KMS-11 (cell line): ENCODE data around the gene FHOD1.

Experiments used
- H2AFZ ChIP-seq: fragments of 200-600 bp; sonication (generic); 2 replicates; pipeline ENCODE4 v1.6.1; 2016; ENCODE audit warnings: antibody characterized with exemption, mixed run types, low read depth
- H3K27ac ChIP-seq: fragments of 200-600 bp; sonication (generic); 2 replicates; pipeline ENCODE4 v1.6.1; 2016; ENCODE audit warnings: mild to moderate bottlenecking, mixed run types
- H3K27me3 ChIP-seq: fragments of 200-600 bp; sonication (generic); 2 replicates; pipeline ENCODE4 v1.6.1; 2017; ENCODE audit warnings: mild to moderate bottlenecking, low read depth, mixed run types, moderate library complexity; ENCODE audit not compliant: insufficient read depth
- H3K36me3 ChIP-seq: fragments of 200-600 bp; sonication (generic); 2 replicates; pipeline ENCODE4 v1.6.1; 2017; ENCODE audit warnings: mild to moderate bottlenecking, mixed run types; ENCODE audit not compliant: insufficient read depth
- H3K4me1 ChIP-seq: fragments of 200-600 bp; sonication (generic); 2 replicates; pipeline ENCODE4 v1.6.1; 2016; ENCODE audit warnings: mild to moderate bottlenecking, low read depth, mixed run types; ENCODE audit not compliant: poor library complexity, severe bottlenecking
- H3K4me2 ChIP-seq: fragments of 200-600 bp; sonication (generic); 2 replicates; pipeline ENCODE4 v1.7.0; 2016; ENCODE audit warnings: mild to moderate bottlenecking, mixed run types
- H3K4me3 ChIP-seq: fragments of 200-600 bp; sonication (generic); IDR thresholded peaks from 2 replicates; pipeline ENCODE4 v1.6.1; 2017; ENCODE audit warnings: low read depth, low read length, mixed read lengths; ENCODE audit not compliant: insufficient read depth
- H3K79me2 ChIP-seq: fragments of 200-600 bp; sonication (generic); 2 replicates; pipeline ENCODE4 v1.6.1; 2016; ENCODE audit warnings: low read depth, mixed run types; ENCODE audit not compliant: insufficient read depth
- H3K9ac ChIP-seq: fragments of 200-600 bp; sonication (generic); 2 replicates; pipeline ENCODE4 v1.6.1; 2016; ENCODE audit warnings: mild to moderate bottlenecking, mixed run types
- H4K20me1 ChIP-seq: fragments of 200-600 bp; sonication (generic); 2 replicates; pipeline ENCODE4 v1.6.1; 2016; ENCODE audit warnings: mild to moderate bottlenecking, mixed run types; ENCODE audit not compliant: insufficient read depth
- TF ChIP-seq, protein P1 (sequence below): fragments of 200-600 bp; sonication (generic); conservative IDR thresholded peaks from 2 replicates; pipeline ENCODE4 v1.6.1; 2017; ENCODE audit warnings: low read depth, mild to moderate bottlenecking, antibody characterized with exemption, low read length, moderate library complexity, mixed read lengths

Gene FHOD1

GRCh38 chr16:67280090-67281015 is 33.1 kb upstream of the FHOD1 start:
- H3K4me1 ChIP-seq = peaks cover 33% of the 10 kb centered on the region
- H3K27ac ChIP-seq = no peak overlapping the region
- no peak overlapping the region for H3K4me3 ChIP-seq
- peak overlapping the region; percentile 69 for H3K4me2 ChIP-seq
- H4K20me1 ChIP-seq = no peaks in the 10 kb centered on the region
- H3K36me3 ChIP-seq = no peaks in the 10 kb centered on the region
- H2AFZ ChIP-seq = peak overlapping the region; percentile 54
- H3K27me3 ChIP-seq = no peaks in the 10 kb centered on the region
- TF ChIP-seq, protein P1, sequence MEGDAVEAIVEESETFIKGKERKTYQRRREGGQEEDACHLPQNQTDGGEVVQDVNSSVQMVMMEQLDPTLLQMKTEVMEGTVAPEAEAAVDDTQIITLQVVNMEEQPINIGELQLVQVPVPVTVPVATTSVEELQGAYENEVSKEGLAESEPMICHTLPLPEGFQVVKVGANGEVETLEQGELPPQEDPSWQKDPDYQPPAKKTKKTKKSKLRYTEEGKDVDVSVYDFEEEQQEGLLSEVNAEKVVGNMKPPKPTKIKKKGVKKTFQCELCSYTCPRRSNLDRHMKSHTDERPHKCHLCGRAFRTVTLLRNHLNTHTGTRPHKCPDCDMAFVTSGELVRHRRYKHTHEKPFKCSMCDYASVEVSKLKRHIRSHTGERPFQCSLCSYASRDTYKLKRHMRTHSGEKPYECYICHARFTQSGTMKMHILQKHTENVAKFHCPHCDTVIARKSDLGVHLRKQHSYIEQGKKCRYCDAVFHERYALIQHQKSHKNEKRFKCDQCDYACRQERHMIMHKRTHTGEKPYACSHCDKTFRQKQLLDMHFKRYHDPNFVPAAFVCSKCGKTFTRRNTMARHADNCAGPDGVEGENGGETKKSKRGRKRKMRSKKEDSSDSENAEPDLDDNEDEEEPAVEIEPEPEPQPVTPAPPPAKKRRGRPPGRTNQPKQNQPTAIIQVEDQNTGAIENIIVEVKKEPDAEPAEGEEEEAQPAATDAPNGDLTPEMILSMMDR = no peak
- peak overlapping the region; percentile 79; the same call in 1 of the 2 replicates for H3K9ac ChIP-seq
- H3K79me2 ChIP-seq = peaks cover 21% of the 10 kb centered on the region

DNA sequence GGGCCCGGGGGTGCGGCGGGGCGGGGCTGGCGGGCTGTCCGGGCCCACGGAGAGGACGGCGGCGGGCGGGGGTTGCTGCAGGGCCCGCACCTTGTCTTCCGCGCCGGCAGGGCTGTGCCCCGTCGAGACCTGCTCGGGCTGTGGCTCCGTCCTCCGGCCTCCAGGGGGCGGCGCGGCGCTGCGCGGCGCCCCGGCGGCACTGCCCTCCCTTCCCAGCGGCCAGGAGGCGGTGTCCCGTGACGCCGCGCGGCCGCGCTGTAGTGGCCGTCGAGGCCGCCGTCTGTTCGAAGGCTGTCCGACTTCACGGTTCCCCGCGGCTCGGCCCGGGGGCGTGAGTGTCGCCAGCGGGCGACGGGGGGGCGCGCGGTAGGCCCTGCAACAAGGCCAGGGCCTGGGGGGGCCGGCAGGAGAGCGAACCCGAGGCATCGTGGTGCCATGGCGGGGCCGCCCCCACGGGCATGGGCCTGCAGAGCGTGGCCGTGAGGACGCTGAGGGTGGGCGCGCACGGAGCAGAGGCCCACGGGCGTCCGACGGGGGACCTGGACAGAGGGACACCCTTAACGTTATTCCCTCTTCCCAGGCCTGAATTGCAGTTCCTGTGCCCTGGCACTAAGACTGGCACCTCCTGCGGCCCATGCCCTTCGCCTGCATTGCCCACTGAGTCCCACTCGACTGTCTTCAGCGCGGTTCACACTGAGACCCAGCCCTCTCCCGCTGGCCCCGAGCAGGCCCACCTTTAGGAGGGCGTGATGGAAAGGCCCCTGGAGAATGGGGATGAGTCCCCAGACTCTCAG is 32.2 kb upstream of the FHOD1 start, which contains the start of gene PLEKHG4:
Gene PLEKHG4, plus strand, starts transcription at position 237 of the 794 bp plus-strand sequence. Its CDS starts 513 bp downstream, at position 750.
- peak within 1 kb of the TSS; percentile 54 for H2AFZ ChIP-seq
- peak within 1 kb of the TSS; percentile 53 for H3K4me3 ChIP-seq
- peaks cover 37% of the 10 kb centered on the region for H3K4me1 ChIP-seq
- peak within 1 kb of the TSS; percentile 83 for H3K4me2 ChIP-seq
- H4K20me1 ChIP-seq = no peaks in the 10 kb centered on the region
- H3K9ac ChIP-seq = peak within 1 kb of the TSS; percentile 79
- peak within 1 kb of the TSS; percentile 43 for H3K27ac ChIP-seq
- no peaks in the 10 kb centered on the region for H3K27me3 ChIP-seq
- H3K36me3 ChIP-seq = no peaks in the 10 kb centered on the region
- H3K79me2 ChIP-seq = peaks cover 21% of the 10 kb centered on the region
- TF ChIP-seq, protein P1 = peak; percentile 10; the same call in 1 of the 2 replicates

DNA sequence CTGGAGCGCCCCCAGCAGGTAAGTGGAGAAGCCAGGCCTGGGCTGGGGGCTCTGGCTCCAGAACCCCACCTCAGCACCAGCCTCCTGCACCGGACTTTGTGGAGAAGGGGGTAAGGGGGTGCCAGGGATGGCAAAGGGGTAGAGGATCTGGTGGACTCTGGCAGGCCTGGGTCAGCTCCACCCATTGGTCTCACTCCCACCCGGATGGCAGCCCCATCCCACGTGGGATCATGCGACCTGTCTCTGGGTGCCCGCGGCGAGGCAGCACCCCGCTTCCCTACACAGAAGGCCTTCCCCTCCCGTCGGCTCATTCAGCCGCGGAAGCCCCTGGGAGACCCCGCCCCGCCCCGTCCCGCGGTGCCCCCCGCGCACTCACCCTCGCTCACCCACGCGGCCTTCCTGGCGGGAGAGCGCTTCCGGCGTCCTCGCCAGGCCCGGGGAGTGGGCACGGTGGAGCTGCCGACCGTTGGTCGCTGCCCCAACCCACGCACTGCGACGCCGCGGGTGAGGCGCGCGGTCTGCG is 31.6 kb upstream of the FHOD1 start:
- TF ChIP-seq, protein P1 = peak; percentile 44
- Histone ChIP-seq H3K4me1 (peaks cover 37% of the 10 kb centered on the region), H4K20me1 (no peaks in the 10 kb centered on the region), H3K4me2 (peak overlapping the region; percentile 83), H3K36me3 (no peaks in the 10 kb centered on the region), H3K79me2 (peaks cover 21% of the 10 kb centered on the region), H3K27ac (peak overlapping the region; percentile 43), H2AFZ (peak overlapping the region; percentile 54), H3K27me3 (no peaks in the 10 kb centered on the region), H3K4me3 (peak overlapping the region; percentile 53), H3K9ac (peak overlapping the region; percentile 79)

DNA sequence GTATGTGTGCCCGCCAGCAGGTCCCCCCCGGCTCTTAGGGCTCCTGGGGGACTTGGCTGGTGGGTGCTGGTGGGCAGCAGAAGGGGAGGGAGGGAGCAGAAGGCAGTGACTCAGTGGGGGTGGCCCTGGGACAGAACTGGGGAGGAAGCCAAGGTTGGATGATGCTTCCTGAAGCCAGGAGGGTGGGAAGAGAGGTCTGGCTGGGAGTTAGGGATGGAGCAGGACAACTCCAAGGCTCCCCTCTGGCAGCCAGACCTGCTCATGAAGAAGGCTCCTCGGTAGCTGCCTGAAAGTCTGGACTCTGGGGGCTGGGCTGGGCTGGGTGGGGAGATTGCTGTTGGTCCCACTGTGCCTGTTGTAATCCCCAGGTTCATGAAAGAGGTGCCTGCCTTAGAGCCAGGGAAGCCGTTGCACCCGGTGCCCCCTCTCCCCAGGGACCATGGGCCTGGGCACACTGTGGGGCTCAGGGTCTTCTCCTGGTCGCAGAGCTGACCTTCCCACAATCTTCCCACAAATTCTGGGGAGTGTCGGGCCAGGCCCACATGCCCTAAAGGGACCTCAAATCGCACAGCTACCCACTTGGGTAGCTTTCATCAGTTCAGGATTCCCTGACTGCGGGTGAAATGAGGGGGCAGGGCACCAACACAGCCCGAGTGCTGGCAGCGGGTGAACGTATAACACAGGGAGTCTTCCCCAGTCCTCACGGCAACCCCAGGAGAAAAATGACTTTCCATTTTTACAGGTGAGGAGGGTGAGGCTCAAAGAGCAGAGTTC is 30.9 kb upstream of the FHOD1 start:
- H3K9ac ChIP-seq = peak overlapping the region; percentile 79
- H3K4me2 ChIP-seq = peak overlapping the region; percentile 83
- H2AFZ ChIP-seq = peak overlapping the region; percentile 54
- peak overlapping the region; percentile 53 for H3K4me3 ChIP-seq
- H3K36me3 ChIP-seq = no peaks in the 10 kb centered on the region
- H4K20me1 ChIP-seq = no peaks in the 10 kb centered on the region
- no peaks in the 10 kb centered on the region for H3K27me3 ChIP-seq
- peak overlapping the region; percentile 56 for H3K27ac ChIP-seq
- peaks cover 21% of the 10 kb centered on the region for H3K79me2 ChIP-seq
- peaks cover 37% of the 10 kb centered on the region for H3K4me1 ChIP-seq
- TF ChIP-seq, protein P1 = no peak; the same call in 1 of the 2 replicates
